Left renal cortex interstitium (tissue), 4 donors: ENCODE data around the gene ZDBF2. TPM values are rescaled to one million over a fixed set of nuclear protein-coding genes. Genes with fewer than 3 reads are reported as not detected.
"Not testable (repeated sequence)": the region's sequence is repeated elsewhere in the genome, so short reads cannot be mapped to it uniquely, and the experiment has no call there.

ENCODE experiments used
- DNase-seq, 4 donors: peaks; one replicate each; pipeline ENCODE4 v3.0.0-alpha.2; 2013; ENCODE audit warnings: low read depth in 4 of 4, low spot score in 2 of 4, missing footprints in 1 of 4
- polyA plus RNA-seq, 4 donors: library from polyadenylated mRNA; unstranded; fragments of 120-200 nt; gene quantifications; one replicate each; pipeline ENCODE4 v1.2.1, GENCODE V29; 2013; ENCODE audit not compliant: insufficient read length in 4 of 4

Gene ZDBF2
- polyA plus RNA-seq, 4 donors = 9.1 to 13.8 (median 10.1) TPM

GRCh38 chr2:206316141-206316540, 41.7 kb downstream of the ZDBF2 start:
- no peak for DNase-seq

- DNase-seq = no peak
These were observed 48.6 kb downstream of the ZDBF2 start for GRCh38 chr2:206323033-206323432.

GRCh38 chr2:206323486-206323885, 49.0 kb downstream of the ZDBF2 start:
- no peak for DNase-seq

- no peak for DNase-seq
These were observed 50.4 kb downstream of the ZDBF2 start for GRCh38 chr2:206324869-206325268.

- DNase-seq = no peak
These were observed 54.5 kb downstream of the ZDBF2 start for GRCh38 chr2:206328974-206329373.

GRCh38 chr2:206336861-206337260, 62.4 kb downstream of the ZDBF2 start:
- no peak for DNase-seq

- no peak for DNase-seq
These were observed 63.5 kb downstream of the ZDBF2 start for GRCh38 chr2:206337956-206338355.

GRCh38 chr2:206341396-206341795, 66.9 kb downstream of the ZDBF2 start:
- DNase-seq = no peak

GRCh38 chr2:206343144-206343543, 68.7 kb downstream of the ZDBF2 start:
- DNase-seq = no peak

- no peak for DNase-seq
These were observed 69.4 kb downstream of the ZDBF2 start for GRCh38 chr2:206343816-206344215.

- no peak for DNase-seq
These were observed 71.1 kb downstream of the ZDBF2 start for GRCh38 chr2:206345606-206346005.

GRCh38 chr2:206349375-206349774, 74.9 kb downstream of the ZDBF2 start:
- no peak for DNase-seq

- no peak for DNase-seq
These were observed 78.1 kb downstream of the ZDBF2 start for GRCh38 chr2:206352571-206352970.

GRCh38 chr2:206353685-206354084, 79.2 kb downstream of the ZDBF2 start:
- DNase-seq = no peak

- DNase-seq = no peak
These were observed 79.7 kb downstream of the ZDBF2 start for GRCh38 chr2:206354129-206354528.

- not testable (repeated sequence) for DNase-seq
These were observed 82.4 kb downstream of the ZDBF2 start for GRCh38 chr2:206356840-206357239.

- not testable (repeated sequence) for DNase-seq
These were observed 86.4 kb downstream of the ZDBF2 start for GRCh38 chr2:206360840-206361239.

GRCh38 chr2:206361407-206362045, 87.1 kb downstream of the ZDBF2 start:
- DNase-seq = no peak

Other genes starting within 250 kb of the ZDBF2 start
- 10 to 100 TPM in 2 of 4 donors, 1 to 10 TPM in 2; 7.8 to 13.0 (median 9.3) TPM for gene INO80D, start 188.5 kb upstream of the ZDBF2 start, polyA plus RNA-seq
- gene NDUFS1, start 115.2 kb upstream of the ZDBF2 start, polyA plus RNA-seq = 10 to 100 TPM; 61.0 to 81.6 (median 77.6) TPM
- 100 to 1,000 TPM; 580 to 667 (median 600) TPM for gene EEF1B2, start 114.8 kb upstream of the ZDBF2 start, polyA plus RNA-seq
- gene ADAM23, start 168.9 kb downstream of the ZDBF2 start, polyA plus RNA-seq = 1 to 10 TPM; 3.0 to 7.6 (median 4.5) TPM